PC-3 (cell line): ENCODE data around the gene KTI12.

Experiments used
- CTCF ChIP-seq: fragments of 300-600 bp; sonication (generic); conservative IDR thresholded peaks from 2 replicates; pipeline ENCODE4 v1.5.1; 2017; ENCODE audit warnings: antibody characterized with exemption, low read depth, mild to moderate bottlenecking, low read length
- EZH2 ChIP-seq: fragments of 300-600 bp; sonication (generic); IDR thresholded peaks from one replicate; pipeline ENCODE4 v1.6.1; 2017; ENCODE audit warnings: antibody characterized with exemption, mild to moderate bottlenecking, low read length; ENCODE audit not compliant: unreplicated experiment

- TF ChIP-seq CTCF, result no peak
- no peak for TF ChIP-seq EZH2
Observed at GRCh38 chr1:52053862-52054261, 20.3 kb upstream of the KTI12 start.
